NCI-H187 (cell line): Measurements from ENCODE around the gene G6PC3.
A peak's percentile ranks its signal among the peaks of the same experiment; 100 is the strongest.
"Not testable (repeated sequence)": the region's sequence is repeated elsewhere in the genome, so short reads cannot be mapped to it uniquely, and the experiment has no call there.

Experiments
- DNase-seq, 2 experiments: peaks; one replicate each; lab custom pipeline; 2025; lab: John Stamatoyannopoulos, UW

G6PC3 gene

DNA sequence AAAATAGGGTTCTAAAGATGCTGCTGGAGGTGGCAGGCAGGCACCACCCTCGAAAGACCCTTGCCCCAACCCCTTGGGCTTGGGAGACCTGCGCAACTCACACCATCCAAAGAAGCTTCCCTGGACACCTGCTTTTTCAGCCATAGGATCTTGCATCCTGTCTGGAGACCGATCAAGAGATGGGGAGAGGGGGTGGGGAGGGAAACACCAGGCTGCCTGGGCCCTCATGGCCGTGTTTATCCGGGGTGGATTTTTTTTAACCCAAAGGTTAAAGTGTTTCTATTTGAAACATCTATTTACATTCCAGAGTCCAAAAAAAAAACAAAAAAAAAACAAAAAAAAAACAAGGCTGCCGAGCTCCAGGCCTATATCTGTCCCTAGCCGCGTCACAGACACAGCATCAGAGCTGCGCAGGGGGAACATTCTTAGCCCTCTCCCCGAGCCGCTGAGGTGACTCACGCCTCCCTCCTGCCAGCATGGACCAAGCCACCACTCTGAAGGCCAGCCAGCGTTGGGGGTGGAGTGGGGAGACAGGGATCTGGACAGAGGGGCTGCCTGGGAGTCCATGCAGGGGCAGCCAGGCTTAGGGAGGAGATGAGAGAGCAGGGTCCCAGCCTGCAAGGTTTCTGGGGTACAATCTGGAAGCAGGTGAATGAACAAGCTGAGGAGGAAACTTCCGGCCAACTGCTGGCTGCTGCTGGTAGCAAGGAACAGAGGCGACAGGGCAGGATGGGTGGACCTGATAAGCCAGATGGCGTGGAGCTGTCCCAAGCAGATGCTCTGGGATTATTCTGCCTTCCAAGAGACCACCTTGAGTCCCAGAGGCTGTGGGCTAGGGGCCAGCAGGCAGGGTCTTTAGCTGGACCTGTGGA lies 38.1 kb downstream of the G6PC3 start:
- DNase-seq, result no peak

DNA sequence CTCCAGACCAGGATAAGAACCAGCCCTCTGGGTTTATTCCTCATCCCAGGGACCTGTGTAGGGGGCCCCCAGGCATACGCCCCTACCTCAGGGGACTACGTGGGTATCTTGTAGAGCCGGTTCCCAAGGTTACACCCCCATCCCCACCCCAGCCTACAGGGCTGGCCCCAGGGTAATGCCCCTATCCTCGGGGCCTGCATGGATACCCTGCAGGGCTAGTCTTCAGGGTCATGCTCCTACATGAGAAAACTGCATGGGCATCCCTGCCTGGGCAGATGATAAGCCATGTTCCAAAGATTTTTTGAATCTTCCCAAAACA lies 38.7 kb downstream of the G6PC3 start:
- DNase-seq, result no peak

DNA sequence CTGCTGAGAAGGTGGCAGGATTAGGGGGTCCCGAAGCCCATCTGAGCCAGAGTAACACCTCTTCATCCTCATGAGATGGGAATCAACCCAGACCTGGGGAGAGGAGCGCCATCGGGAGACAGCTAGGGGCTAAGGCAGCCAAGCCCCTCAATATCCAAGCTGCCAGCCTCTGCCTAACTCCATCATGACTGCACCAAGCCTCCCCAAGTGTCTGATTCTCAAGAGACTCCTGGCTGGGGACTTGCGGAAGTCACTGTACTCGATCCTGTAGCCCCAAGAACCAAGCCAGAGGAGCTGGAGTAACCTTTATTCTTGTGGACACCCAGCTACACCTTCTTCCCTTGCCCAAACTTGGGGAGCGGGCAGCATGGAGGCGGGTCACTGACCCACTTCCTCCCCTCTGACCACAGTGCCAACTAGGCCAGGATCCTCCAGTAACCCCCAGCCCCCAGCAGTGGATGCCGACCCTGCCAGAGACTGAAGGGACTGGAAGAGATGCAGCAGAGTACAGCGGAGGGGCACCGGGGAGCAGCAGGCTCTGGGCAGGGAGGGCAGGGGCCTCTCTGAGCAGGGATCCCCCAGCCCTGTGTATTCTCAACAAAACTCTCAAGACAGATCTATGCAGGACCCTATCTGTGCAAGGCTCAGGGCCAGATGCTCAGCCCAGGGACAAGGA lies 39.6 kb downstream of the G6PC3 start:
- DNase-seq, result no peak

DNA sequence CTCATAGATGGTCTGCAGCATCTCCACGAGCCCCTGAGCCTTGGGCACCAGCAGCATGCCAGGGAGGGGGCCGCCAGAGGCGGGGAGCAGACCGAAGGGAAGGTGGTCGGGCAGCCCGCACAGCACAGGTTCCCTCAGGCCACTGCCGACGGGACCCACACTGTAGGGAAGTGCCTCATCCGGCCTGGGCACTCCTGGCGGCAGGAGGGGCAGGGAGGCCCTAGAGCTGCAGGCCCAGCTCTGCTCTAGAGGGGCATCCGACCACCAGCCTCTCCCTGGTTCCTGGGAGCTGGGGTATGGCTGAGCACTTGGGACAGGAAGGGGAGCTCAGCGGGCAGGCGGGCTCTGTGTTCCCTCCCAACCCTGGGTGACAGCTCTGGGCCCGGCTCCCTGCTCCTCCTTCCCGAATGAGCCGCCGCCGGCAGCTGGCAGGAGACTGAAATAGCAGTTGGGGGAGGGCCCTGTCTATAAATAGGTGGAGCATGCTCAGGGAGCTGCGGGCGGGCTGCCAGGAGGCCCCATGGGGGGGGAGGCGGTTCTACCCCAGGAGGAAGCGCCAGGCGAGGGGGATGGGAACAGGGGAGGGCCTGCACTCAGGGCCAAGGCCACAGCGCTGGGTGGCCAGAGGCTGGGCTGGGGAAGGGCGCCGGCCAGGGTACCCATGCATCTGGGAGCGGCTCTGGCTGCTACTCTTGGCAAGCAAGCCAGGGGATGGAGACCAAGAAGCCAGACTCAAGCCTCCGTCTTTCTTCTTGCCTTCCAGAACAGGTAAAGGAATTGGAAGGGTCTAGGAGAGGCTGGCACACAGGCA lies 40.5 kb downstream of the G6PC3 start:
- peak; percentile 85 to 97 for DNase-seq

DNA sequence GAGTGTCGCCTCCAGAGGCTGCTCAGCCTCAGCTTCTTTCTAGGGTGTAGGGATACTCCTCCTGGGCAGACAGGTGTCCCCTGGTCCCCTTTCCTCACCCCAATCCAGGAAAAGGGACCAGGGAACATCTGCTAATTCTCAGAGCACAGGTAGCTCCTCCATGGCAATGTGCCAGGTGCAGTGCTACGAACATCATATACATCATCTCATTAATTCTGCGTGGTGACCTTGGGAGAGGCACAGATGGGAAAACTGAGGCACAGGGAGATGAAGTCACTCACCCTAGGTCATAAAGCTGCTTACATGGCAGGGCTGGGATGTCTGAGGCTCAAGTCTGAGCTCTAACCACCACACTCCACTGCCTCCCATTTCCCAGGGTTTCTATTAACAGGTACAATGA lies 41.2 kb downstream of the G6PC3 start:
- DNase-seq, result no peak

DNA sequence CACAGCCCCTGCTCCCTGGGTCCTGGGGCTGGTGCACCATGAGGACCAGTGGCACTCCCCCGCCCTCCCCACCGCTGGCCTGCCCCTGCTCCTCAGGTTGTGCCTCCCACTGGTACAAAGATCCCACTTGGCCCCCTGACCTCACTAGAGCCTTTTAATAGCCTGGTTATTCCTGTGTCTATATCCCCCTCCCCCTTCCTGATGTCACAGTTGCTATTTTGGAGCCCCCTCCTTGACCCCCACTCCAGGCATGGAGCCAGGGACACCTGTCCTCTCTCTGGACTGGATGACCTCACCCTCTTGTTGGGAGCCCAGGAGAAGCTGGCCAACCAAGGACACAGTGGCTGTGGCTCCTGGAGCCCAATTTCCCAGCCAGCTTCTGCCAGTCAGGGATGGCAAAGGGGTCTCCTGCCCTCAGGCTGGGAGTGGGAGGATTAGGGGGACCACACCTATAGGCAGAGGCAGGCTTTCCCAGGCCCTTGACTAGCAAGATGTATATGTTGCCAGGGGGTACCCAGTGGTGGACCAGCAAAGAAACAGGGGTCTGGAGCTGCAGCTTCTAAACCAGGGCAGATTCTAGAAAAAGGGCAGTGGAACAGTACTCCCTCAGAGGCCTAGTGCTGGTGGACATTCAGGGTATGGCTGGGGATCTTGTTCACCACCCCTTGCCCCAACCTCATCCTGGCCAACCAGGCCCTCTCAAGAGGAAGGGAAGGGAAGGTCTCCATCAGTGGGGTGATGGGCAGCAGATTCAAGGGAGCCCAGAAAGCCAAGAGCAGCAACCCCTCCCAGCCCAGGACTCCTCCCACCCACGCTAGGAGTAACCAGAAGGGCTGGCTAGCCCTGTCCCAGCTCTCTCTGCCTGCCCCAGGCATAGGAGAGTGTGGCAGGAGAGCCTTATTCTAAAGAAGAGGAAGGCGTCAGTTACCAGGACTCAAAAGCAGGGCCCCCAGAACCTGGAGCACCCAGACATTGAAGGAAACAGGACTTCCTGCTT lies 42.0 kb downstream of the G6PC3 start:
- DNase-seq, result no peak

DNA sequence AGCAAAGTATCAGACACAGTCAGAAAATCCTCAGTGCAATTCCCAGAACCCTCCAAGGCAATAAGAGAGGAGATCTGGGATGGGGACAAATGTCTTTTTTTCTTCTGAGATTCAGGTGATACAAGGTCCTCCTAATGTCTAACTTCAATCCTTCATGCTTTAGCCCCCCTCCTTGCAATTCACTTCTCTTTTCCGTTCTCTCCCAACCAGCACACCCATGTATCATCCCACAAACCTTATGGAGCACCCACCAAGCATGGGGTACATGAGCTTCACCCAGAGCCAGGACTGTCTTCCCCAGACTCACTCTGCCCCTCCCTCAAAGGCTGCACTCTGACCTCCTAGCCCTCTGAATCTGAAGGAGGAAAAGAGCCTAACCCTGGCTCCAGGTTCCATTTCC lies 42.8 kb downstream of the G6PC3 start:
- DNase-seq, result no peak

DNA sequence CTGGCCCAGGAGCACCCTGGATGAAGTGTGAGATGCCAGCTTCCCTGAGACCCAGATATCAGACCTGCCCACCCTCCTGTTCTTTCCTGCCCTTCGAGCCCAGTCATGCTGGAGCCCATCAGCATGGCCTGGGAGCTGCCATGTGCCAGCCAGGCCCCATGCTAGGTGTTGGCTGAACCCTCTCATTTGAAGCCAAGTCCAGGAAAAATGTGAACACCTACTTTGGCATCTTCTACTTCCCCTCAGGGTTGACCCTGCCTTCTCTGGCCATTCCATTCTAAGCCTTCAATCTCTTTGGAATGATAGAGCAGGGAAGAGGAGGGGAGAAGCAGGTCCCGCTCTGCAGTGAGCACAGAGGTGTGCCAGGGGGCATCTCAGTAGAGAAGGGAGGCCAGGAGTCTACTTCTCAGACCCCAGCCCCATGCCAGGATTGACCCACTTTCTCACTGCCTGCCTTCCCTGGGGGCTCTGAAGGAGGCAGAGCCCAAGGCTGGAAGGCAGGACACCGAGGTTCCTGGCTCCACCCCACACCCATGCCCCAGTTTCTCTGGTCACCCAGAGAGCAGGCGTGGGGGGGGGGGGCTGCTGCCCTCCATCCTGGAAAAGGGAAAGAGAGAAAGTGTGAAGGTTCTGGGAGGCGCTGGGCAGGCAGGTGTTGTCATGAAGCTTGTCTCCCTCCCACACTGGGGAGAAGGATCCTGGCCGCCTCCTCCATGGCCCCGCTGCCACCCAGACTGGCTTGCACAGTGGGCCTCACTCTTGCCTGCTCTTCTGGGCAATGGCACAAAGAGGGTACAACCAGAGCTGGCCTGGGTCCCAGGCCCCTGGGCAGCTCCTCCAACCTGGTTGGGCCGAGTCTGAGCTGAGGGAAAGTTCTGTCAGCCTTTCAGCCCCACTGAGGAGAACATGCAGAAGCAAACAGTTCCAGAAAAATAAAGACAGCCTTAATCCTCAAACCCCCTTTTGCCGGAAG lies 43.6 kb downstream of the G6PC3 start:
- no peak for DNase-seq

DNA sequence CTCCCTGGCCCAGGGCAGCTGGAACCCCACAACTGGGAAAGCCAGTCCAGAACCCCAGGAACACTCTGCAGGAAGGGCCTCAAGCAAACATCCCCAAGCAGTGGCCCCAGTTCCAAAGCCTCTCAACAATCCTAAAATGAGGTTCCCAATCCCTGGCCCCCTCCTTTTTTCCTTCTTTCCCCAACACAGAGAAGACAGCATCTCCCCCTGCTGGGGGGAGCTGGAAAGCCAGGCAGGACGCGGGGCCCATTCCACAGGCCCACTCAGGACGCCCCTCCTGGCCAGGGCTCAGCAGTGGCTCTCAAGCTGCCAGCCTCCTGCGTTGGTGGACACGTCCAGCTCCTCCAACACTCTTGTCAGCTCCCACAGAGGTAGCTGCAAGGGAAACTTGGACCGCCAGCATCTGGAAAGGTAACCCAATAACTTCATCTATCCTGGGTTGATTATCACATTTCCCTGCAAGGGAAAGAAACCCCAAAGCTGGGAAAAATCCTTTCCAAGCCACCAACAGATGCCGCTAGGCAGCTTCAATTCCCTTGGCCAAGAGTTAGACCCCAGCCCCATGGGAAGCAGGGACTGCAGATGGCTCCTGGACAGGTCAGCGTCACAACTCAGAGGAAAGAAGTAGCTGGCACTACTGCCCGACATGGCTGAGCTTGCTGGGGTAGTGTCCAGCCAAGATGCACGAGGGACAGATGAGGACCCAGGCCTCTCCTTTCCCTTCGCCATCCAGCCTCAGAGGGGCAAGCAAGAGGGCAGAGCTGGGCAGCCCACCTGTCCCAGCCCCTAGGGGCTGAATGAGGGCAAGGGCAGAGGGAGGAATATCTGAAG lies 45.3 kb downstream of the G6PC3 start:
- DNase-seq, result no peak

DNA sequence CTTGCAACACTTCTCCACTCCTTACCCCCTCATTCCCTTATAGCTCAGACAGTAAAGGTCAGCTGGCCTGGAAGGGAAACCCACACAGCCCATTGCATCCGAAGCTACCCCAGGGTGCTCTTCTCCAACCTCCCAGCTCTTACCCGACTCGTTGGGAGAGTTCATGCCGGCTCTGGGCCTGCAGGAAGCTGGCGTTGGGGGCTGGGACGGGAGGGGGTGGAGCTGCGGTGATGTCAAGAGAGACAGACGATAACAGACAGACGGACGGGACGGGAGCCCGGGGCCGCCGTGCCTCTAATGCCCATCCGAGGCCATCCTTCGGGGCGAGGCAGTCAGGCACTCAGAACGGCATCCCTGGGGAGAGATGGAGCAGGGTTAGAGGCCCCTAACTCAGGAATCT lies 46.8 kb downstream of the G6PC3 start:
- no peak for DNase-seq

DNA sequence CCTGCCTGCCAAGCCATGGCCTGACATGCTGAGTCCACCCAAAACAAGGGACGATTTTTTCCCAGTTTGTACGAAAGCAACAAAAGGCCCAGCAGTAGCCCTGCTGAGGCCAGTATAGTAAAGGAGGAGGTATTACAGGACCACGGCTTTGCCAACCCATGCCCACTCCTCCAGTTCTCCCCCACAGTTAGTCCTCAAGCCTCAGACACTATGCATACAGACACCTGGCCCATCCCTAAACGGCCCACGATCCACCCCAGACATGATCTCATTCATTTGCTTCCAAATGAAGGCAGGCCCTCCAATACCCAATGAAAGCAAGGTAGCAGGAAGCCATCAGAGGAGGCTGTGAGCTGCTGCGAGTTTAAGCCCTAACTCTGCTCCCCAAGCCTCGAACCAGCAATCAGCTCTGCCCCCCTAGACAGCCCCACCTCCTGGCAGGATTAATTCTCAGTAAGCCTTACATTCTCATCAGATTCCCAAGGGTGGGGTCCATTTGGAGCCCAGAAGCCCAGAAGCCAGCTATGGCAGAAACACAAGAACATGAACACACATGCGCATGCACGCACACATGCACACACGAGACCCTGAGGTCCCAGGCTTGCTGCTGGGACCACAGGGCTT lies 48.0 kb downstream of the G6PC3 start:
- DNase-seq, result no peak

DNA sequence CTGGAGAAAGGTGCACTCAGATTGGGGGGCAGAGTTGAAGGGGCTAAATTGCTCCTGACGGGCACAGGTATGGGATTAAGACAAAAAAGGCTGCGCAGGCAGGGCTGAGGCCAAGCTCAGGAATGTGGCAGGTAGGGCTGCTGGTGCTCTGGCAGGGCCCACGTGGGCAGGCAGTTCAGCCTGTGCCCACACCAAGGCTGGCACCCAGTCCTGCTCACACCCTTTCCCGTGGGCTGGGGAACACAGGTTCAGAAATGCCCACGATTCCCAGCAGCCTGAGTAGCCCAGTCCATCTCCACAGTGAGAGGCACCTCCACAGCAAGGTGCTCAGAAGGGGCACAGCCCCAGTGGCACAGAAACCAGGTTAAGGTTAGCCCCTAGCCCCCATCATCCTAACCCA lies 48.5 kb downstream of the G6PC3 start:
- DNase-seq, result no peak

DNA sequence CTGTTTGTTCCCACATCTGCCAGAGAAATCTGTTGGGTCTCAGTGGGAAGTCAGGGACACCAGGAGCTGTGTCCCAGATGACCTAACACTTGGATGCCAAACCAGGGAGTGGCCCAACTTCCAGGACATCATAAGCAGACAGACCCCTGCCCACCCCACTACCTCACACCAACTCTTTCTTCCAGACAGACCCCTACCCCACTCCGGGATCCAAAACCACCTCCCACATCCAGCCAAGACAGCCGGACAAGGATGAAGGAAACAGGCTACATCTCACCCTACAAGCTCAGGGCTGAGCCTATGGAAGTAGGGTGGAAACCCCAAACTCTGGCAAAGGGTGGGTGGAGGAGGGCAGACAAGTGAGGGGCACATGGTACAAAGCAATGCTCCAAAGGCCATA lies 49.3 kb downstream of the G6PC3 start:
- DNase-seq, result no peak

DNA sequence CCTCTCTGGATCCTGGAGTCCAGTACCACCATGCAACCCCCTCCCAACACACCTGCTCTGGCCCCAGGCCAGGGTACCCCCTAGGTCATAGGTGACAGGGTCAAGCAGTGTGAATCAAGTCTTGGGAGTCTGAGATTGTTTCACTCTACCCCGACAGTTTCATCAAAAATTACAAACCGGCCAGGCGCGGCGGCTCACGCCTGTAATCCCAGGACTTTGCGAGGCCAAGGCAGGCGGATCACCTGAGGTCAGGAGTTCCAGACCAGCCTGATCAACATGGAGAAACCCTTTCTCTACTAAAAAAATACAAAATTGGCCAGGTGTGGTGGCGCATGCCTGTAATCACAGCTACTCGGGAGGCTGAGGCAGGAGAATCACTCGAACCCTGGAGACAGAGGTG lies 49.7 kb downstream of the G6PC3 start:
- not testable (repeated sequence) for DNase-seq

DNA sequence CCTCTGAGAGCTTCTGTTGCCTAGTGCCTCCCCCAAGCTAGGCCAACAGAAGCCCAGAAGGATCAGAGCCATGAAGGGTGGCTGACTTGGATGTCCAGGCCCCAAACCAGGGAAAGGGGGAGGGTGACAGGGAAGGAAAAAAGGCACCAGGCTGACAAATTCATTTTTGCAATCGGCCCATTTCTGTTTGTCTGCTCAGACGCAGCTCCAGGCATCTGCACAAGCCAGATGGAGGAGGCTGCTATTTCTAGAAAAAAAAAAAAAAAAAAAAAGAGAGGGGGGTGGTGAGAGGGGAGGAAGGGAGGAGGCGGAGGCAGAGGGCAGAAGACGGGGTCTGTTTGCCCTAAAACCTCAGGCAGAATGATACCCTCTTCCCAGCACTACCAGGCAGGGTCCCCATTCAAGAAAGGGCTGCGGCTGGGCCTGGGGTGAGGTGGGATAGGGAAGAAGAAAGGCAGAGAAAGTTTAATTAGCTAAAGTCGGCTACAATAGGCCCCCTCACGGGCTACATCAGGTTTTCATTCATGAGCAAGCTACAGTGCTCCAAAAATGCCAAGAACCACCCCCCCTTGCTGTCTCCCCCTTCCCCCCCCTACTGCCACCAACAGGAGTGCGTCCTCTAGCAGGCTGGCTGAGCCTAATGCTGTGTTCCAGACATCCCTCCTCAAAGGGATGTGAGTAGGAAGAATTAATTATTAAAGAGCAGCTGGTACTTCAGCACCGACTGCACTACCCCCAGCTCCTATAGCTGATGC lies 50.5 kb downstream of the G6PC3 start:
- no peak for DNase-seq

DNA sequence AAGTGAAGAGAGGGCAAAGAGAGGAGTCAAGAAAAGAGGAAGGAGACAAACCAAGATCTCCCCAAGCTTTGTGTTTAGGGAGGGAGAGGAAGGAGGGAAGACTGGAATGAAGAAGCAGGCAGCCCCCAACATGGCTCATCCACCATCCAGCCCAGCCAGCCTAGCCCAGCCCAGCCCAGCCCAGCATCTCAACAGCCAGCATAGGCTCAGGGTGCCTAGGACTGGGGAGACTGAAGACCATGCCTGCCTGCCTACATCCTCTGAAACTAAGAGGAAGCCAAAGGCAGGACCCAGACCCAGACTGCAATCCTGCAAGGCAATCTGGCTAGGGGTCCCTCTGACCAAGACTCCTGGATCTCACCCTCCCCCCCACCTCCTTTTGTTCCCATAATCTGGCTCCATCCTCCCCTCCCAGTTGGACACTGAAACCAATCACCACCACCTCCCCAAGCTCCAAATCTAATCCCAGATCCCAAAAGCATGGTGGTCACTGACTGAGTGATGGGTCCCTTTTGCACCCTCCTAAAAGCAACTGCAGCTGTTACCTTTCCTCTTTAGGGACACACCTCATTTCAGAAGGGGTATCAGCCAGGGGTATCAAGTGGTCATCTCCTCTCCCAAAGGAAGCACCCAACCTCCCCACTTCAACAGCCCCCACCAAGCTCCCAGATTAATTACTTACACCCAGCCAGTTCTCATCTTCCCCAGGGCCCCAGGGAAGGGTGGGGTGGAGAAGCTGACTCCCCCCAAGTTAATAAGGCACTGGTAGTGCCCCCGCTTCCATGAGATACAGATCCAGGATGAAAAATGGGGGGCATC lies 51.7 kb downstream of the G6PC3 start:
- DNase-seq, result no peak

DNA sequence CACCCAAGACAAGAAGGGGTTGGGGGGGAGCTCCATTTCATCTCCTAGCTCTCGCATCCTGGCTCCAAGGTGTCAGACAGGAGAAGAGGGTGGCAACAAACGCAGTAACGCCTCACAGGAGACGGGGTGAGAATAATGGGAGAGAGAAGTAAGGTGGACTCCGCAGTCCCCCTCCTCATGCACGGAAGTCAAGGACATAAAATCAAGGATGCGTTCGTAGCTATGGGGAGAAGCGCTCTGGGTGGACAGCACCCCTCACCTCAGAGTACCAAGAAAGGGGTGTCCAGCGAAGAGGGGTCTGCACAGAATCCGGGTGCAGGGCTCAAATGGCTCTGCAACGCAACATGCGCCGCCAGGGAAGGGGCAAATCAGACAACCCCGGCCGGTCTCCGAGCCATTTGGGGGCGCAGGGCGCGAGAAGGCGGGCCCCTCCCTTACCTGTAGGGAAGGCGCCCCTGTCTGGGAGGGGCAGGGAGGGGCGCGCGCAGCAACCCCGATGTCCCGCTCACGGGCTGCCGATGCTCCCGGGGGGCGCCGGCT lies 52.4 kb downstream of the G6PC3 start:
- DNase-seq, result no peak
